ENCODE data around the gene UNC5CL. TPM values are rescaled to one million over a fixed set of nuclear protein-coding genes. Genes with fewer than 3 reads are reported as not detected.

Gene UNC5CL
- total RNA-seq, 1 donor from 2014 or later = 2.2 TPM

DNA sequence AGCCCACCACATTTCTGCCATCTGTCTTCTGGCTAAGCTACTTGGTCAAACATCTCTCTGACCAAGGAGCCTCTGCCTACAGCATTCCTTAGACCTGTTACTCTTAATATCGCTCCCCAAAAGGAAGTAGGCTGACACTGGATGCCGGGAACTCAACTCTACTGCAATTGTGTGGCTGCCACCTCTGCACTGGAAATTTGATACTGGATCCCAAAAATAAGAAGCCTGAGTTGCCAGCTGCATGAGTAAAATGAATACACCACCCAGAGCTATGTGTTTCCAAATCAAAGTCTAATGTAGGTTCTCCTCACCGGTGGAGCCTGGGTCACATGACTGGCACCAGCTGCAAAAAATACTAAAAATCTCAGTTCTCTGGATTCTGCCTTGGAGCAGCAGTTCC lies 36.9 kb downstream of the UNC5CL start:
- no peaks in the 10 kb centered on the region for H3K4me1 Mint-ChIP-seq
- no peak for ATAC-seq (ENCODE audit: low read depth)
- H3K9me3 Mint-ChIP-seq = no peaks in the 10 kb centered on the region
- peaks cover 28% of the 10 kb centered on the region for H3K27me3 Mint-ChIP-seq
- no peak overlapping the region for H3K4me3 Mint-ChIP-seq
- no peak for DNase-seq
- ChIA-PET CTCF (interaction anchor here (1.3 kb wide), 1 partner anchor 304 kb away, joined by 3 read pairs; no protein-coding TSS in a partner anchor), POLR2A (no interaction called here)
- H3K36me3 Mint-ChIP-seq (ENCODE audit: low read depth) = no peaks in the 10 kb centered on the region
- intact Hi-C loops (cut with micrococcal nuclease) = no loop called here
- H3K27ac Mint-ChIP-seq = no peak overlapping the region
- TF ChIP-seq, protein P1, sequence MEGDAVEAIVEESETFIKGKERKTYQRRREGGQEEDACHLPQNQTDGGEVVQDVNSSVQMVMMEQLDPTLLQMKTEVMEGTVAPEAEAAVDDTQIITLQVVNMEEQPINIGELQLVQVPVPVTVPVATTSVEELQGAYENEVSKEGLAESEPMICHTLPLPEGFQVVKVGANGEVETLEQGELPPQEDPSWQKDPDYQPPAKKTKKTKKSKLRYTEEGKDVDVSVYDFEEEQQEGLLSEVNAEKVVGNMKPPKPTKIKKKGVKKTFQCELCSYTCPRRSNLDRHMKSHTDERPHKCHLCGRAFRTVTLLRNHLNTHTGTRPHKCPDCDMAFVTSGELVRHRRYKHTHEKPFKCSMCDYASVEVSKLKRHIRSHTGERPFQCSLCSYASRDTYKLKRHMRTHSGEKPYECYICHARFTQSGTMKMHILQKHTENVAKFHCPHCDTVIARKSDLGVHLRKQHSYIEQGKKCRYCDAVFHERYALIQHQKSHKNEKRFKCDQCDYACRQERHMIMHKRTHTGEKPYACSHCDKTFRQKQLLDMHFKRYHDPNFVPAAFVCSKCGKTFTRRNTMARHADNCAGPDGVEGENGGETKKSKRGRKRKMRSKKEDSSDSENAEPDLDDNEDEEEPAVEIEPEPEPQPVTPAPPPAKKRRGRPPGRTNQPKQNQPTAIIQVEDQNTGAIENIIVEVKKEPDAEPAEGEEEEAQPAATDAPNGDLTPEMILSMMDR (IDR thresholded peaks at IDR 0.05) = no peak

DNA sequence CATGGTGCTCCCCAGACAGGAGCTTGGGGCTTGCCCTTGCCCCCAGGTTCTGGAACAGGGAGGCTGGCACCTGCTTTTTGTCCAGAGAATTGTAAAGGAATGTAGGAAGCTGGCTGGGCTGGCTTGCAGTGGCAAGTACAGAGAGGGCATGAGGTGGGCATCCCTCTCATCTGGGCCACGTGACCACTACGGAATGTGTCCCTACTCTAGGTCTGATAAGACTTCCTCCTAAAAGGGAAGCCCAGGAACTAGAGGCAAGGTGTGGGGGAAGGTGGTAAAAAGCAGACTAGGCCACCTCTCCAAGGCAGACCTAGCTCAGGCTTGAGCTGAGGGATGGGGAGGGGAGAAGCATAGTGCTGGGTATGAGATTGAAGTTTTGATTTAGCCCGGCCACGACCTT lies 38.8 kb downstream of the UNC5CL start:
- no peak overlapping the region for H3K27ac Mint-ChIP-seq
- H3K4me1 Mint-ChIP-seq = no peaks in the 10 kb centered on the region
- TF ChIP-seq, protein P1 (IDR thresholded peaks at IDR 0.05) = no peak
- POLR2A ChIA-PET = no interaction called here
- H3K4me3 Mint-ChIP-seq = no peak overlapping the region
- CTCF ChIA-PET = no interaction called here
- H3K27me3 Mint-ChIP-seq = peaks cover 36% of the 10 kb centered on the region
- H3K36me3 Mint-ChIP-seq (ENCODE audit: low read depth) = no peaks in the 10 kb centered on the region
- ATAC-seq (ENCODE audit: low read depth) = no peak
- intact Hi-C loops (cut with micrococcal nuclease) = no loop called here
- no peaks in the 10 kb centered on the region for H3K9me3 Mint-ChIP-seq
- DNase-seq = no peak

DNA sequence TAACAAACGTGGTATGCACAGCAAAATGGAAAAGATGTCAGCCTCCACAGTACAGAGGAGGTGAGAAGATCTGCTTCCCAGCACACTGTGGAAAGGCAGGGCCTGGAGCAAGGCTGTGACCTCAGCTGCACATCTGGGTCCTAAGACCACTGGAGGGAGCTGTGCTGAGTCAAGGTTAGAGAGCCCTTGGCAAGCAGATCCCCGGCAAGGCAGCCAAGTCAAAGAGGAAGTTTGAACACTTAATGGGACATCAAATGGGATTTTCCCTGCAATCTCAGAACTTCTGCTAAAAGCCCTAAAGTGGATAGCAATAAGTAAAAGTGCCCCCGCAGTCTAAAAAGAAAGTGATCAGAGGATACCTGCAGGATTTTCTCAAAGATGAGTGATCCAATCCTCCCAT lies 39.5 kb downstream of the UNC5CL start:
- H3K36me3 Mint-ChIP-seq (ENCODE audit: low read depth) = no peaks in the 10 kb centered on the region
- TF ChIP-seq, protein P1 (IDR thresholded peaks at IDR 0.05) = no peak
- H3K4me3 Mint-ChIP-seq = no peak overlapping the region
- no peaks in the 10 kb centered on the region for H3K4me1 Mint-ChIP-seq
- ChIA-PET POLR2A (no interaction called here), CTCF (interaction anchor here (0.6 kb wide), 1 partner anchor 29 kb away, joined by 3 read pairs; no protein-coding TSS in a partner anchor)
- H3K27me3 Mint-ChIP-seq = peaks cover 39% of the 10 kb centered on the region
- no peaks in the 10 kb centered on the region for H3K9me3 Mint-ChIP-seq
- peak; percentile 31 for ATAC-seq (ENCODE audit: low read depth)
- DNase-seq = no peak
- intact Hi-C loops (cut with micrococcal nuclease) = no loop called here
- no peak overlapping the region for H3K27ac Mint-ChIP-seq

- peaks cover 41% of the 10 kb centered on the region for H3K27me3 Mint-ChIP-seq
- no peaks in the 10 kb centered on the region for H3K36me3 Mint-ChIP-seq (ENCODE audit: low read depth)
- no peak for ATAC-seq (ENCODE audit: low read depth)
- H3K4me3 Mint-ChIP-seq = no peak overlapping the region
- H3K27ac Mint-ChIP-seq = no peak overlapping the region
- H3K4me1 Mint-ChIP-seq = no peaks in the 10 kb centered on the region
- no peak for DNase-seq
- intact Hi-C loops (cut with micrococcal nuclease) = no loop called here
- ChIA-PET POLR2A (no interaction called here), CTCF (no interaction called here)
- TF ChIP-seq, protein P1 (IDR thresholded peaks at IDR 0.05) = no peak
- H3K9me3 Mint-ChIP-seq = no peaks in the 10 kb centered on the region
Observed at GRCh38 chr6:40998661-40999060, 40.4 kb downstream of the UNC5CL start.

DNA sequence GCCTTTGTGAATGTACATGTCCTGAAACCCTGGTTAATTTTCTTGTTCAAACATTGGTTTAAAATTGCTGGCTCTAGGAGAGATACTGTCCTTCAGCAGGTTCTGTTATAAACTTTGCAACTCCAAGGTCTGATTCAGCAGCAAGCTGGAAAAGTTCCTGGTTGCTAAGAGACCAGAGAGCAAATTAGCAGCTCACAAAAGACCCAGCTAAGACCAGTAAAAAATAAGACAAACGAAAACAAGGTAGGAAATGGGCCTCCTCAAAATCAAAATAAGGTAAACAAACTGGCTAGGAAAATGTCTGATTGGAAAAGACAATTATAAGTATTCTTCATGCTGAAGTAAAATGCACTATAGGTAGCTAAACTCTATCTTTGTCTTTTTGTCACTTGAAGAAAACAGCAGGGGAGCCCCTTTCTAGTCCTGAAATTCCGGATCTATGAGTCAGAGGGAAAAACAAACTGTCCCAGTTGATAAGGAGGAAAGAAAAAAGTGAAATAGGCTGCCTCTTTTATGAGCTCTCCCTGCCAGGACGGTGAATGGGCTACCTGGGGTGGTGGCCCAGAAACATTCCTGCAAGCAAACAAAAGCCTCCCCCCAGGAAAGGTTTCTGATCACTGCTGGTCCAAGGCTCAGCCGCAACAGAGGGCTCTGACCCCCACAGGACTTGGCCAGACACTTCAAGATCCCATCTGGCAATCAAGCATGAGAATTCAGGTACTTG lies 41.6 kb downstream of the UNC5CL start:
- Mint-ChIP-seq H3K27me3 (peaks cover 40% of the 10 kb centered on the region), H3K4me1 (no peaks in the 10 kb centered on the region), H3K27ac (no peak overlapping the region), H3K4me3 (no peak overlapping the region), H3K9me3 (no peaks in the 10 kb centered on the region), H3K36me3 (ENCODE audit: low read depth) (no peaks in the 10 kb centered on the region)
- intact Hi-C loops (cut with micrococcal nuclease) = no loop called here
- CTCF ChIA-PET = interaction anchor here (1.2 kb wide), 1 partner anchor 31 kb away, joined by 3 read pairs; no protein-coding TSS in a partner anchor
- TF ChIP-seq, protein P1 (IDR thresholded peaks at IDR 0.05) = no peak
- POLR2A ChIA-PET = no interaction called here
- ATAC-seq (ENCODE audit: low read depth) (no peak), DNase-seq (no peak)

All from activated B cell treated with CpG ODN at 0.5 μM for 24 hours (primary cell).